ENCODE results near the gene LCE1B. TPM values are rescaled to one million over a fixed set of nuclear protein-coding genes. Genes with fewer than 3 reads are reported as not detected.

Gene LCE1B
- total and polyA plus RNA-seq, 5 experiments from 2014 or later: not detected

Other genes starting within 250 kb of the LCE1B start
- not detected for gene LCE3E, start 245.2 kb upstream of the LCE1B start, total RNA-seq
- gene LCE3E, start 245.2 kb upstream of the LCE1B start, polyA plus RNA-seq: not detected
- not detected for gene LCE3D, start 231.5 kb upstream of the LCE1B start, total RNA-seq
- gene LCE3D, start 231.5 kb upstream of the LCE1B start, polyA plus RNA-seq: not detected
- not detected for gene LCE3C, start 211.7 kb upstream of the LCE1B start, total RNA-seq
- gene LCE3C, start 211.7 kb upstream of the LCE1B start, polyA plus RNA-seq: not detected
- not detected for gene LCE3B, start 198.2 kb upstream of the LCE1B start, total RNA-seq
- gene LCE3B, start 198.2 kb upstream of the LCE1B start, polyA plus RNA-seq: not detected
- not detected for gene LCE3A, start 188.9 kb upstream of the LCE1B start, total RNA-seq
- gene LCE3A, start 188.9 kb upstream of the LCE1B start, polyA plus RNA-seq: not detected
- gene LCE2D, start 148.6 kb upstream of the LCE1B start, total RNA-seq: not detected
- gene LCE2D, start 148.6 kb upstream of the LCE1B start, polyA plus RNA-seq: not detected
- not detected for gene LCE2C, start 136.7 kb upstream of the LCE1B start, total RNA-seq
- gene LCE2C, start 136.7 kb upstream of the LCE1B start, polyA plus RNA-seq: not detected
- not detected for gene LCE2B, start 125.8 kb upstream of the LCE1B start, total RNA-seq
- gene LCE2B, start 125.8 kb upstream of the LCE1B start, polyA plus RNA-seq: not detected
- gene LCE2A, start 113.6 kb upstream of the LCE1B start, total RNA-seq: not detected
- not detected for gene LCE2A, start 113.6 kb upstream of the LCE1B start, polyA plus RNA-seq
- gene LCE4A, start 103.8 kb upstream of the LCE1B start, total RNA-seq: not detected
- not detected for gene LCE4A, start 103.8 kb upstream of the LCE1B start, polyA plus RNA-seq
- not detected for gene KPRP, start 53.9 kb upstream of the LCE1B start, total RNA-seq
- not detected for gene KPRP, start 53.9 kb upstream of the LCE1B start, polyA plus RNA-seq
- not detected for gene LCE1F, start 36.8 kb upstream of the LCE1B start, total RNA-seq
- gene LCE1F, start 36.8 kb upstream of the LCE1B start, polyA plus RNA-seq: not detected
- gene LCE1E, start 25.7 kb upstream of the LCE1B start, total RNA-seq: not detected
- not detected for gene LCE1E, start 25.7 kb upstream of the LCE1B start, polyA plus RNA-seq
- not detected for gene LCE1D, start 15.2 kb upstream of the LCE1B start, total RNA-seq
- gene LCE1D, start 15.2 kb upstream of the LCE1B start, polyA plus RNA-seq: not detected
- gene LCE1C, start 5.3 kb upstream of the LCE1B start, total RNA-seq: not detected
- gene LCE1C, start 5.3 kb upstream of the LCE1B start, polyA plus RNA-seq: not detected
- not detected for gene LCE1A, start 15.5 kb downstream of the LCE1B start, total RNA-seq
- gene LCE1A, start 15.5 kb downstream of the LCE1B start, polyA plus RNA-seq: not detected
- not detected for gene LCE6A, start 30.9 kb downstream of the LCE1B start, total RNA-seq
- gene LCE6A, start 30.9 kb downstream of the LCE1B start, polyA plus RNA-seq: not detected
- gene LCE7A, start 48.0 kb downstream of the LCE1B start, total RNA-seq: not detected
- gene LCE7A, start 48.0 kb downstream of the LCE1B start, polyA plus RNA-seq: not detected
- gene SMCP, start 66.4 kb downstream of the LCE1B start, total RNA-seq: not detected
- not detected for gene SMCP, start 66.4 kb downstream of the LCE1B start, polyA plus RNA-seq
- not detected for gene IVL, start 96.6 kb downstream of the LCE1B start, total RNA-seq
- gene IVL, start 96.6 kb downstream of the LCE1B start, polyA plus RNA-seq: not detected
- not detected for gene SPRR5, start 135.2 kb downstream of the LCE1B start, total RNA-seq
- gene SPRR5, start 135.2 kb downstream of the LCE1B start, polyA plus RNA-seq: not detected
- gene SPRR4, start 158.7 kb downstream of the LCE1B start, total RNA-seq: not detected
- gene SPRR4, start 158.7 kb downstream of the LCE1B start, polyA plus RNA-seq: not detected
- gene SPRR1A, start 172.1 kb downstream of the LCE1B start, total RNA-seq: not detected
- gene SPRR1A, start 172.1 kb downstream of the LCE1B start, polyA plus RNA-seq: not detected
- gene SPRR3, start 189.8 kb downstream of the LCE1B start, total RNA-seq: not detected
- gene SPRR3, start 189.8 kb downstream of the LCE1B start, polyA plus RNA-seq: not detected
- not detected for gene SPRR1B, start 219.2 kb downstream of the LCE1B start, total RNA-seq
- gene SPRR1B, start 219.2 kb downstream of the LCE1B start, polyA plus RNA-seq: not detected
- gene SPRR2D, start 229.1 kb downstream of the LCE1B start, total RNA-seq: not detected
- gene SPRR2D, start 229.1 kb downstream of the LCE1B start, polyA plus RNA-seq: not detected
- not detected for gene SPRR2A, start 245.5 kb downstream of the LCE1B start, total RNA-seq
- not detected for gene SPRR2A, start 245.5 kb downstream of the LCE1B start, polyA plus RNA-seq